ENCODE data around the gene SET. TPM values are rescaled to one million over a fixed set of nuclear protein-coding genes. Genes with fewer than 3 reads are reported as not detected.

The SET gene
- total and polyA plus RNA-seq, 2 donors (not counting 1 experiment from before 2014, with no cell fraction given) = 54.9 to 309 TPM

- Histone ChIP-seq H3K9ac (ENCODE audit: low read length) (no peak overlapping the region), H3K79me2 (ENCODE audit: control insufficient read depth, insufficient read depth, low read length) (no peaks in the 10 kb centered on the region), H3K4me2 (replicated peaks; ENCODE audit: low read depth, low read length, poor library complexity, severe bottlenecking) (no peak overlapping the region), H3K36me3 (replicated peaks in 1 of 2; ENCODE audit: control extremely low read depth in 1 of 2, control insufficient read depth in 1 of 2, extremely low read depth in 1 of 2, insufficient read depth in 2 of 2, low read length in 1 of 2) (no peaks in the 10 kb centered on the region), H3K27ac (ENCODE audit: low read length in 2 of 2) (no peak overlapping the region), H2AFZ (ENCODE audit: insufficient read depth, low read depth, low read length, poor library complexity, severe bottlenecking) (no peak overlapping the region), H3K4me1 (ENCODE audit: control insufficient read depth in 2 of 2, insufficient read depth in 2 of 2, low read length in 2 of 2) (no peaks in the 10 kb centered on the region), H3K9me3 (ENCODE audit: control extremely low read depth in 1 of 3, control insufficient read depth in 2 of 3, insufficient read depth in 1 of 3, low read length in 2 of 3) (no peaks in the 10 kb centered on the region), H3K27me3 (replicated peaks in 1 of 4; ENCODE audit: control extremely low read depth in 1 of 4, control insufficient read depth in 3 of 4, insufficient read depth in 4 of 4, low read length in 3 of 4) (no peaks in the 10 kb centered on the region), H4K20me1 (ENCODE audit: control insufficient read depth, insufficient read depth, low read length, poor library complexity, severe bottlenecking) (no peaks in the 10 kb centered on the region), H3K4me3 (ENCODE audit: control extremely low read depth in 1 of 5, extremely low read depth in 1 of 5, insufficient read depth in 1 of 5, low read depth in 2 of 5, low read length in 4 of 5) (no peak overlapping the region)
- ChIA-PET POLR2A (no interaction called here), CTCF (no interaction called here)
- no peaks in the 10 kb centered on the region for H3K9me3 Mint-ChIP-seq (ENCODE audit: insufficient read depth)
- TF ChIP-seq EZH2 (IDR thresholded peaks at IDR 0.05; ENCODE audit: borderline replicate concordance, insufficient read depth, low read depth, low read length, poor library complexity, severe bottlenecking) = no peak
- no peak for TF ChIP-seq CTCF (IDR thresholded peaks at IDR 0.05)
- no peak overlapping the region for H3K4me3 Mint-ChIP-seq
- ATAC-seq (ENCODE audit: low read depth) (no peak), DNase-seq (no peak)
- intact Hi-C loops (cut with micrococcal nuclease) = no loop called here
- H3K27me3 Mint-ChIP-seq = no peaks in the 10 kb centered on the region
- no peaks in the 10 kb centered on the region for H3K4me1 Mint-ChIP-seq
- no peak overlapping the region for H3K27ac Mint-ChIP-seq
- WGBS (ENCODE audit: insufficient coverage) = 96% methylated on average over 26 of the region's 26 CpGs
These were observed 23.7 kb downstream of the SET start for GRCh38 chr9:128712451-128713410.

- POLR2A ChIA-PET = no interaction called here
- H3K27me3 Mint-ChIP-seq = no peaks in the 10 kb centered on the region
- no peaks in the 10 kb centered on the region for H3K36me3 ChIP-seq (replicated peaks in 1 of 2; ENCODE audit: control extremely low read depth in 1 of 2, control insufficient read depth in 1 of 2, extremely low read depth in 1 of 2, insufficient read depth in 2 of 2, low read length in 1 of 2)
- H3K9me3 ChIP-seq (ENCODE audit: control extremely low read depth in 1 of 3, control insufficient read depth in 2 of 3, insufficient read depth in 1 of 3, low read length in 2 of 3) = no peaks in the 10 kb centered on the region
- no peaks in the 10 kb centered on the region for H3K4me1 ChIP-seq (ENCODE audit: control insufficient read depth in 2 of 2, insufficient read depth in 2 of 2, low read length in 2 of 2)
- no peaks in the 10 kb centered on the region for H4K20me1 ChIP-seq (ENCODE audit: control insufficient read depth, insufficient read depth, low read length, poor library complexity, severe bottlenecking)
- TF ChIP-seq CTCF (IDR thresholded peaks at IDR 0.05) = no peak
- no peak for TF ChIP-seq EZH2 (IDR thresholded peaks at IDR 0.05; ENCODE audit: borderline replicate concordance, insufficient read depth, low read depth, low read length, poor library complexity, severe bottlenecking)
- H3K79me2 ChIP-seq (ENCODE audit: control insufficient read depth, insufficient read depth, low read length) = no peaks in the 10 kb centered on the region
- WGBS (ENCODE audit: insufficient coverage) = 94% methylated on average over 13 of the region's 13 CpGs
- ATAC-seq (ENCODE audit: low read depth) (no peak), DNase-seq (no peak)
- H2AFZ ChIP-seq (ENCODE audit: insufficient read depth, low read depth, low read length, poor library complexity, severe bottlenecking) = no peak overlapping the region
- CTCF ChIA-PET = no interaction called here
- H3K4me2 ChIP-seq (replicated peaks; ENCODE audit: low read depth, low read length, poor library complexity, severe bottlenecking) = no peak overlapping the region
- no peaks in the 10 kb centered on the region for H3K9me3 Mint-ChIP-seq (ENCODE audit: insufficient read depth)
- H3K4me3 Mint-ChIP-seq = no peak overlapping the region
- H3K9ac ChIP-seq (ENCODE audit: low read length) = no peak overlapping the region
- no peaks in the 10 kb centered on the region for H3K4me1 Mint-ChIP-seq
- H3K27me3 ChIP-seq (replicated peaks in 1 of 4; ENCODE audit: control extremely low read depth in 1 of 4, control insufficient read depth in 3 of 4, insufficient read depth in 4 of 4, low read length in 3 of 4) = no peaks in the 10 kb centered on the region
- intact Hi-C loops (cut with micrococcal nuclease) = no loop called here
- no peak overlapping the region for H3K4me3 ChIP-seq (ENCODE audit: control extremely low read depth in 1 of 5, extremely low read depth in 1 of 5, insufficient read depth in 1 of 5, low read depth in 2 of 5, low read length in 4 of 5)
- no peak overlapping the region for H3K27ac ChIP-seq (ENCODE audit: low read length in 2 of 2)
- H3K27ac Mint-ChIP-seq = no peak overlapping the region
These were observed 24.4 kb downstream of the SET start for GRCh38 chr9:128713411-128713780.

Measured in B cell (primary cell).